A549 (cell line): ENCODE data around the gene AFF2.

Source experiments
- CHD2 ChIP-seq: fragments of 150-350 bp; IDR thresholded peaks from 2 replicates; pipeline ENCODE4 v1.6.1; 2014; ENCODE audit warnings: low read length; ENCODE audit not compliant: partially characterized antibody
- EP300 ChIP-seq, 2 experiments: fragments of >200 bp; sonication (Bioruptor Twin); formaldehyde crosslinking; IDR thresholded peaks; 2 replicates in 1 of 2; 3 replicates in 1 of 2; pipeline ENCODE4 v1.6.1; 2016 to 2017
- HOXB13 ChIP-seq: fragments of 250-450 bp; sonication (Bioruptor Pico); IDR thresholded peaks from 2 replicates; pipeline ENCODE4 v1.5.0; 2020; ENCODE audit warnings: low read depth, mild to moderate bottlenecking, moderate library complexity
- MAZ ChIP-seq: fragments of 150-350 bp; IDR thresholded peaks from 2 replicates; pipeline ENCODE4 v1.6.1; 2014; ENCODE audit warnings: antibody characterized with exemption, low read depth, low read length, borderline replicate concordance
- POLR2A ChIP-seq: IDR thresholded peaks from 2 replicates; pipeline ENCODE4 v1.6.1; 2012; ENCODE audit warnings: mild to moderate bottlenecking, low read length
- RCOR1 ChIP-seq: fragments of 150-350 bp; IDR thresholded peaks from 2 replicates; pipeline ENCODE4 v1.6.1; 2014; ENCODE audit warnings: antibody characterized with exemption, low read length, low read depth
- TF ChIP-seq, protein P1 (sequence below): fragments of >200 bp; sonication (Bioruptor Twin); formaldehyde crosslinking; IDR thresholded peaks from 3 replicates; pipeline ENCODE4 v1.5.1; 2016
- TF ChIP-seq, protein P2 (sequence below): fragments of 200-600 bp; sonication (generic); IDR thresholded peaks from 2 replicates; pipeline ENCODE4 v1.6.1; 2016; ENCODE audit warnings: antibody characterized with exemption, mild to moderate bottlenecking, moderate library complexity

DNA sequence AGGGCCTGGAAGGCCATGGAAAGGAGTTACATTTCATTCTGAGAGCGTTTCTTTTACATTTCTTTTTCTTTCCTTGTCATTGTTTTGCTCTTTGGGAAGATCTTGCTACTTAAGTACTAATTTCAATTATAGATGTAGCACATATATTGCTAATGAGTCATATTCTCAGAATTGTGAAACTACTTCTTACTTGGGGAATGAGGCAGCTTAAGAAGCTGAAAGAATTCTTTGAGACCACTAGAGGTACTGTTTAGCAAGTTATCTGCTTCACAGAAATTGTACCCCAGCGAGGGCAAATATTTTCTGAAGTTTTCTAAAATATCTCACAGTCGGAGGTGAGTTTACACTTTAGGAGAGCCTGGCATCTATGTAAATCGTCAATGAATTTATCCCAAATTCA lies 100.6 kb downstream of the AFF2 start:
- TF ChIP-seq, protein P1, sequence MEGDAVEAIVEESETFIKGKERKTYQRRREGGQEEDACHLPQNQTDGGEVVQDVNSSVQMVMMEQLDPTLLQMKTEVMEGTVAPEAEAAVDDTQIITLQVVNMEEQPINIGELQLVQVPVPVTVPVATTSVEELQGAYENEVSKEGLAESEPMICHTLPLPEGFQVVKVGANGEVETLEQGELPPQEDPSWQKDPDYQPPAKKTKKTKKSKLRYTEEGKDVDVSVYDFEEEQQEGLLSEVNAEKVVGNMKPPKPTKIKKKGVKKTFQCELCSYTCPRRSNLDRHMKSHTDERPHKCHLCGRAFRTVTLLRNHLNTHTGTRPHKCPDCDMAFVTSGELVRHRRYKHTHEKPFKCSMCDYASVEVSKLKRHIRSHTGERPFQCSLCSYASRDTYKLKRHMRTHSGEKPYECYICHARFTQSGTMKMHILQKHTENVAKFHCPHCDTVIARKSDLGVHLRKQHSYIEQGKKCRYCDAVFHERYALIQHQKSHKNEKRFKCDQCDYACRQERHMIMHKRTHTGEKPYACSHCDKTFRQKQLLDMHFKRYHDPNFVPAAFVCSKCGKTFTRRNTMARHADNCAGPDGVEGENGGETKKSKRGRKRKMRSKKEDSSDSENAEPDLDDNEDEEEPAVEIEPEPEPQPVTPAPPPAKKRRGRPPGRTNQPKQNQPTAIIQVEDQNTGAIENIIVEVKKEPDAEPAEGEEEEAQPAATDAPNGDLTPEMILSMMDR, result no peak
- TF ChIP-seq HOXB13 (CRISPR knock-in tag), result no peak
- no peak for TF ChIP-seq MAZ
- no peak for TF ChIP-seq EP300 (IDR thresholded peaks at IDR 0.05)
- TF ChIP-seq CHD2, result no peak
- TF ChIP-seq, protein P2, sequence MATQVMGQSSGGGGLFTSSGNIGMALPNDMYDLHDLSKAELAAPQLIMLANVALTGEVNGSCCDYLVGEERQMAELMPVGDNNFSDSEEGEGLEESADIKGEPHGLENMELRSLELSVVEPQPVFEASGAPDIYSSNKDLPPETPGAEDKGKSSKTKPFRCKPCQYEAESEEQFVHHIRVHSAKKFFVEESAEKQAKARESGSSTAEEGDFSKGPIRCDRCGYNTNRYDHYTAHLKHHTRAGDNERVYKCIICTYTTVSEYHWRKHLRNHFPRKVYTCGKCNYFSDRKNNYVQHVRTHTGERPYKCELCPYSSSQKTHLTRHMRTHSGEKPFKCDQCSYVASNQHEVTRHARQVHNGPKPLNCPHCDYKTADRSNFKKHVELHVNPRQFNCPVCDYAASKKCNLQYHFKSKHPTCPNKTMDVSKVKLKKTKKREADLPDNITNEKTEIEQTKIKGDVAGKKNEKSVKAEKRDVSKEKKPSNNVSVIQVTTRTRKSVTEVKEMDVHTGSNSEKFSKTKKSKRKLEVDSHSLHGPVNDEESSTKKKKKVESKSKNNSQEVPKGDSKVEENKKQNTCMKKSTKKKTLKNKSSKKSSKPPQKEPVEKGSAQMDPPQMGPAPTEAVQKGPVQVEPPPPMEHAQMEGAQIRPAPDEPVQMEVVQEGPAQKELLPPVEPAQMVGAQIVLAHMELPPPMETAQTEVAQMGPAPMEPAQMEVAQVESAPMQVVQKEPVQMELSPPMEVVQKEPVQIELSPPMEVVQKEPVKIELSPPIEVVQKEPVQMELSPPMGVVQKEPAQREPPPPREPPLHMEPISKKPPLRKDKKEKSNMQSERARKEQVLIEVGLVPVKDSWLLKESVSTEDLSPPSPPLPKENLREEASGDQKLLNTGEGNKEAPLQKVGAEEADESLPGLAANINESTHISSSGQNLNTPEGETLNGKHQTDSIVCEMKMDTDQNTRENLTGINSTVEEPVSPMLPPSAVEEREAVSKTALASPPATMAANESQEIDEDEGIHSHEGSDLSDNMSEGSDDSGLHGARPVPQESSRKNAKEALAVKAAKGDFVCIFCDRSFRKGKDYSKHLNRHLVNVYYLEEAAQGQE, result no peak
- TF ChIP-seq POLR2A, result no peak
- no peak for TF ChIP-seq RCOR1
